Thymus (tissue), 11 donors: Measurements from ENCODE around the gene DHX15. TPM values are rescaled to one million over a fixed set of nuclear protein-coding genes. Genes with fewer than 3 reads are reported as not detected.
A peak's percentile ranks its signal among the peaks of the same experiment; 100 is the strongest.

Source experiments
- DNase-seq, 9 donors: peaks; one replicate each; pipeline ENCODE4 v3.0.0-alpha.2; 2013; ENCODE audit warnings: low spot score in 9 of 9, low read depth in 6 of 9, missing footprints in 1 of 9
- H3K27ac ChIP-seq, 2 donors: one replicate each; pipeline ENCODE4 v1.5.1; 2013; ENCODE audit warnings: control low read depth in 1 of 2, low read depth in 1 of 2, low read length in 1 of 2, mild to moderate bottlenecking in 1 of 2, moderate library complexity in 1 of 2
- H3K27me3 ChIP-seq, 2 donors: one replicate each; pipeline ENCODE4 v1.5.1; 2013; ENCODE audit warnings: low read length in 1 of 2; ENCODE audit not compliant: control insufficient read depth in 2 of 2, insufficient read depth in 1 of 2
- H3K36me3 ChIP-seq, 2 donors: one replicate each; pipeline ENCODE4 v1.5.1; 2013; ENCODE audit warnings: low read length in 1 of 2, mild to moderate bottlenecking in 1 of 2, moderate library complexity in 1 of 2; ENCODE audit not compliant: control insufficient read depth in 2 of 2, insufficient read depth in 2 of 2
- H3K4me1 ChIP-seq, 2 donors: one replicate each; pipeline ENCODE4 v1.5.1; 2013; ENCODE audit warnings: low read length in 2 of 2; ENCODE audit not compliant: control insufficient read depth in 2 of 2, insufficient read depth in 2 of 2
- H3K4me3 ChIP-seq, 2 donors: one replicate each; pipeline ENCODE4 v1.5.1; 2013; ENCODE audit warnings: low read length in 2 of 2, control low read depth in 1 of 2, mild to moderate bottlenecking in 1 of 2
- H3K9me3 ChIP-seq, 2 donors: one replicate each; pipeline ENCODE4 v1.5.1; 2013; ENCODE audit warnings: low read length in 1 of 2, mild to moderate bottlenecking in 1 of 2; ENCODE audit not compliant: control insufficient read depth in 2 of 2, insufficient read depth in 1 of 2
- WGBS: extraction: QIAGEN DNeasy Blood & Tissue Kit; methylation state at CpG from one replicate; pipeline ENCODE4 v1.1.7; 2013; 5-methylcytosine and 5-hydroxymethylcytosine counted together
- polyA plus RNA-seq: library from polyadenylated mRNA; stranded (reverse); fragments of 200-250 nt; gene quantifications from one replicate; pipeline ENCODE4 v1.2.3, GENCODE V29; 2013
- total RNA-seq: library from RNA; stranded (reverse); fragments of 120-200 nt; gene quantifications from one replicate; pipeline ENCODE4 v1.2.4, GENCODE V29; 2013
- donor health status: healthy.

The DHX15 gene
- total and polyA plus RNA-seq, 2 donors = 98.3 to 177 TPM

DNA sequence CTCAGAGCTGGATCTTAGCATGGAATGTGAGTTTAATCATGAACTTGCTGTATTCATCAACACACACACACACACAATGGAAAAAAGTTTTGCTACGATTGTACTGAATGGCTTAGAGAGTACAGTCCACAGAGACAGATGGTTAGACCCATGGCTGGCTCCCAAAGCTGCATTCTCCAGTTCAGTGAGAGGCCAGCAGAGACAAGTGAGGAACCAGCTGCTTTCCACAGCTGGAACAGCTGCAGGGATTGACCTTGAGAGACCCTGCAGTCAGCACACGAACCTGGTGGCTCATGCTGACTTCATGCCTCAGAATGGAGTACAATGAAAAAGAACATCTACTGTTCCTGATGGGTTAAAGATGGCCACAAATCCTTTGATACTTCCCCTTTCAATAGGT lies 94.5 kb downstream of the DHX15 start:
- H3K27me3 ChIP-seq = peaks cover 0 to 4% of the 10 kb centered on the region in 2 donors
- H3K4me1 ChIP-seq = no peaks in the 10 kb centered on the region
- WGBS = 93% methylated on average over 2 of the region's 2 CpGs
- no peaks in the 10 kb centered on the region for H3K36me3 ChIP-seq
- no peak overlapping the region for H3K27ac ChIP-seq
- no peaks in the 10 kb centered on the region for H3K9me3 ChIP-seq
- H3K4me3 ChIP-seq = no peak overlapping the region
- no peak for DNase-seq

DNA sequence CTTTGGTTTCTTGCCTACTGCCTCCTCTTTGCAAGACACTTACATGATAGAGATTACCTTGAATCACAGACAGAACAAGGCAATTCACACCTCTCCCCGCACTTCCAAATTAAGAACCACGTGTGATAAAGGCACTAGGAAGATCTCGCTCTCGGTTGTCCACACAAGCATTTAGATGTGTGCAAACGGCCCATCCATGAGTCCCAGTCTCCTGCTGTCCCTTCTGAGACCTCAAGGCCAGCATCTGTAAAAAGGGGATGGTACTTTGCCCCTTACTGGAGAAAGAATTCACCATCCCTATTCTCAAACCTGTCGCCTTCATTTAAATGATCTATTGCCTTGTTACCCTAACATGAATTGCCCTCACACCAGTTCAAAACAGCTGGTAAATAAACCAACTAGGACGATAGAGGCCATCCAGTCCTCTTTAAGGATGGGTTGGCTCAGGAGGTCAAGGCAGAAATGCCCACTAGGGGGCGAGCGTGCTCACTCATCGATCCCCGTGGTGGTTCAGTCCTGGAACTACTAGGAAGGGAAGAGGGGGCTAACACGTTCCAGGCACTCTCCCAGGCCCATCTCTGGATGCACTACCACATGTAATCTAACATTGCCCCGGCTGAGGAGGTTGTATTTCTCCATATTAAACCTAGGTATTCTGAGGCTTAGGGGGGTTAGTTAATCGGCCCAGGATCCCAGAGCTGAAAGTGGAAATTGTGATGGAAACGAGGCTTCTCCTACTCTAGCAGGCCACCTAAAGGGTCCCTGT lies 95.8 kb downstream of the DHX15 start:
- Histone ChIP-seq H3K27me3 (peaks cover 0 to 4% of the 10 kb centered on the region in 2 donors), H3K36me3 (no peaks in the 10 kb centered on the region), H3K9me3 (no peaks in the 10 kb centered on the region), H3K4me3 (no peak overlapping the region), H3K27ac (no peak overlapping the region), H3K4me1 (no peaks in the 10 kb centered on the region)
- DNase-seq = peak in 7 of 9 donors; percentile 13 to 58 (median 37)
- WGBS = 32% methylated on average over 15 of the region's 15 CpGs

DNA sequence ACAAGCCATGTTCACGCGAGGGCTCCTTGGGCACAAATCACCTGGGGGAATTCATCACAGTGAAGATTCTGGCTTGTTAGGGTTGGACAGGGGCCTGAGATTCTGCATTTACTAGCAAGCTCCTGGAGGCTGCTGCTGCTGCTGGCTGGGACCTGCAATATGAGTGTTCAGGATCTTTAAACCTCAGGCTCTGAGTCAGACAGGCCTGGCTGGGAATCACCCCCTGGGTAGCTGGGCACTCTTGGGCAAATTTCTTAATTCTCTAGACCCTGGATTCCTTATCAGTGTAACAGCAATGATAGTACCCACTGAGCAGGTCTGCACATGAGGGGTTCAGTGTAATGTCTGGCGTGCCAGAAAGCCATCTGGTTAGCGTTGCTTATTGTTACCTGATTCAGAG lies 101.5 kb downstream of the DHX15 start:
- no peaks in the 10 kb centered on the region for H3K9me3 ChIP-seq
- 95% methylated on average over 4 of the region's 4 CpGs for WGBS
- DNase-seq = no peak
- no peaks in the 10 kb centered on the region for H3K36me3 ChIP-seq
- no peak overlapping the region for H3K4me3 ChIP-seq
- peaks cover 0 to 10% of the 10 kb centered on the region in 2 donors for H3K27me3 ChIP-seq
- no peak overlapping the region for H3K27ac ChIP-seq
- H3K4me1 ChIP-seq = no peaks in the 10 kb centered on the region

GRCh38 chr4:24477919-24478318 lies 106.4 kb downstream of the DHX15 start:
- 66% methylated on average over 5 of the region's 5 CpGs for WGBS
- peaks cover 2 to 5% of the 10 kb centered on the region in 2 donors for H3K4me1 ChIP-seq
- no peak for DNase-seq
- no peak overlapping the region for H3K27ac ChIP-seq
- no peak overlapping the region for H3K4me3 ChIP-seq
- no peaks in the 10 kb centered on the region for H3K36me3 ChIP-seq
- H3K27me3 ChIP-seq = peaks cover 6 to 32% of the 10 kb centered on the region in 2 donors
- no peaks in the 10 kb centered on the region for H3K9me3 ChIP-seq

Other genes starting within 250 kb of the DHX15 start
- 3.1 TPM for gene SOD3, start 211.0 kb upstream of the DHX15 start, total RNA-seq
- gene SOD3, start 211.0 kb upstream of the DHX15 start, polyA plus RNA-seq = 8.8 TPM